HTERT RPE-1 (cell line): ENCODE data around the gene PEA15.

ENCODE experiments used
- in situ Hi-C: fragments of 300-500 bp; cut with MboI; formaldehyde crosslinking; loops from 4 replicates; pipeline ENCODE4 v1.14.3; 2020; ENCODE audit warnings: low sequenced_read_pairs

The PEA15 gene

DNA sequence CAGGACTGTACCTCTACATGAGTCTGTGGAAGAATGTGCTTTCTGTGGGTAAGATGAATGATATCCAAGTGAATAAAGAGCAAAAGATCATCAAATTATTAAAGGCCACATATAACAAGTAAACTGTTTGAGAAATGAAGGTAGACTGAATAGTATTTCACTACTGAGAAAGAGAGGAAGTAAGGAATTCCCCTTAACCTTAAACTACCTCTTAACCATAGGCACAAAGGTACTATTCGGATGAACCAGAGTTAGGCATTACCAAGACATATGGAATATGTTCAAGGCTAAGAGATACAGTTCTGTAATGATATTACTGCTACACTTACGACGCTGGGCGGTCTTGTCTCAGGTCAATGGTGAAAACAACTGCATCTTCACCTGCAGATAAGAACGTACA is 31.6 kb downstream of the PEA15 start:
- in situ Hi-C loops, result no loop called here

GRCh38 chr1:160237558-160237957 is 32.4 kb downstream of the PEA15 start:
- in situ Hi-C loops, result no loop called here

DNA sequence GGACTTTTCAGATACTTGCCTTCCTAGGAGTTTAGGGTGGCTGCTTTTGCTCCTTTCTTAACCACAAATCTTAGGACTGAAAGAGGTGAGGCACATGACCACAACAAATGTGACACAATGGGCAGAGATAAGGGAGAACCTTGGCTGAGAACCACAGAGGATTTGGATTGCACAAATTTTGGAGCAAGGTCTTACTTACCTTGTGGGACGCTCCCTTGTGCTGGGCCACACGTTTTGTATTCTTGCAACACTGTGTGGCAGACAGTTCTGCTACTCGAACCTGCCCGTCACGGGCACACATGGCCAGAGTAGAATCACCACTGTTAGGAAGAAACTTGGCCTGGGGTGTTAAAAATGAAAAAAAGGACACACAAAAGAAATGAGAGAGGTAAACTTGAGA is 33.2 kb downstream of the PEA15 start:
- in situ Hi-C loops, result no loop called here

DNA sequence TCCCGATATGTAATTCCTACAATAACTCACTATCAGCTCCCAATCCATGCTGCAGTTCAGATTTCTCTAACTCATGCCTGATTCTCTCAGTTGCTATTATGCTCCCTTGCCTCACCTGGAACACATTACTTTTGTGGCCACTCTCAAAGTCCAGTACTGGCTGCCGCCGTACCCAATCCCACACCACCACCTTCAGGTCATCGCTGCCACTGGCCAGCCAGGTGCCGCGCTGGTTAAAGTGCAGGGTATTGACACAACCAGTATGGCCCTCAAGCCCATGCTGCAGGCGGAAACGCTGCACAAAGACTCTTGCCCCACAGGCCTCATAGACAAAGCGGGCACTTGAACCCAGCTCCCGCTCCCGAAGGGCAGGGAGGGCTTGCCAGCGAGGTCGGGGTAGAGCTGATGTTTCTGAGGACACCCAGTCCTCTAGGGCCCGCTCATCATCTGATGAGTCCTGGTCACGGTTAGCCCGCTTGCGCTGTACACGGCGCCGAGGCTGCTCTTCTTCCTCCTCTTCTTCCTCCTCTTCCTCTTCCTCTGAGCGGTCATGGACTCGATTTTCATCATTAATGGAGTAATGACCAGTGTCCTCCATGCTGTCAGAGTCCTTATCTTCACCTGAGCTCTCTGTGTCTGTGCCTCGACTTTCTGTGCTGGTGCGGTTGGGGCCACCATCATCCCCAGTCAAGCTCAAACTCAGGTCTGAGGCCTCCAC is 34.6 kb downstream of the PEA15 start:
- in situ Hi-C loops, result no loop called here

- in situ Hi-C loops, result no loop called here
Observed at GRCh38 chr1:160243767-160244166, 38.6 kb downstream of the PEA15 start.

- in situ Hi-C loops, result no loop called here
Observed at GRCh38 chr1:160244209-160244608, 39.0 kb downstream of the PEA15 start.

GRCh38 chr1:160245434-160245833 is 40.2 kb downstream of the PEA15 start:
- in situ Hi-C loops, result no loop called here

GRCh38 chr1:160247053-160247452 is 41.9 kb downstream of the PEA15 start:
- in situ Hi-C loops, result no loop called here

DNA sequence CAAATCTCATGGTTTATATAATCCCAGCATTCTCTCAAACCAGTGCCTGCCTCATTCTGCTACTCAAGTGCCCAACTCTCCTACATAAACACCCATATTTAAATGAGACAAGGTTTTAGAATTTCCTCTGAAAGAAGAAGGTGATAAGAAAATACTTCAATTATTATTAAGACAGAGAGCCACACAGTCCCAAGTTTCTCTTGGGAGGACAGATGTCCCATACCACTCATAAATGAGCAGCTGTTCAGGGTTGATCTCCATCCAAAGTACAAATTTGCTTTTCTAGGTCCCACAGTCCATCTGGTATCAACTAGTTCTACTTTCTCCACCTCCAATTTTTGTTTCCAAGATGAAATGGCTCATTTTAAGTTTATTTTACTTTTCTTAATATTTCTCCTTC is 45.8 kb downstream of the PEA15 start:
- in situ Hi-C loops, result no loop called here

DNA sequence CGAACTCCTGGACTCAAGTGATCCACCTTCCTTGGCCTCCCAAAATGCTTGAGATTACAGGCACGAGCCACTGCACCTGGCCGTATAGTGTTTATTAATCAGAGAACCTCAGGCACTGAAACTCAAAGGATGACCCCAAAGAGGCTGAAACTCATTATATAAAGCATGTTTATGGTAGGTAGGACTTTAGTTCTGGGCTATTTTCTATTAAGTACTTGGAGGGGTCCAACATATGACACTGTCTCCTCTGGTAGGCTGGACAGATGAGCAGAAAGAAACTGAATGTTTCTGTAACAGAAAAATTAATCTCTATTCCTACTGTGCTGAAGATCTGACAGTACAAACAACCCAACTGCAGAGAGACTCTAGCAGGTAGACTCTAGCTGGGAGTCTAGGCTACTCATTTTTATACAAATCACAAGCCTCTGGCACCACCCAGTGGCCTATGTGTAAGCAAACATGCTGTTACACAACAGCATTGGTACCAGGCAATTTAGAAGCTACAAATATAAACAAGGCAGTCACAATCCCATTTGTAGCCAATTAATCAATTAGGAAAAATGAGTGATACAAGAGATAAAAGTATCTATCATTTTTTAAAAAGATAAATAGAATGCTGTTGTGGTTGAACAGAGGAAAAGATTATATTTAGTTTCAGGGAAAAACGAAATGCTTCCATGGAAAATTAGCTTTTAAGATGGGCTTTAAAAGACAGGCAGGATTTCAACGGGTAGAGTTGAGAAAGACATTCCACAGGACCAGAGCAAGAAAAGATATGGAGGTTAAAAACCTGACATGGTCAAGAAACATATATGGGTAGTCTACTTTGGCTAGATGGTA is 46.7 kb downstream of the PEA15 start:
- in situ Hi-C loops, result no loop called here

DNA sequence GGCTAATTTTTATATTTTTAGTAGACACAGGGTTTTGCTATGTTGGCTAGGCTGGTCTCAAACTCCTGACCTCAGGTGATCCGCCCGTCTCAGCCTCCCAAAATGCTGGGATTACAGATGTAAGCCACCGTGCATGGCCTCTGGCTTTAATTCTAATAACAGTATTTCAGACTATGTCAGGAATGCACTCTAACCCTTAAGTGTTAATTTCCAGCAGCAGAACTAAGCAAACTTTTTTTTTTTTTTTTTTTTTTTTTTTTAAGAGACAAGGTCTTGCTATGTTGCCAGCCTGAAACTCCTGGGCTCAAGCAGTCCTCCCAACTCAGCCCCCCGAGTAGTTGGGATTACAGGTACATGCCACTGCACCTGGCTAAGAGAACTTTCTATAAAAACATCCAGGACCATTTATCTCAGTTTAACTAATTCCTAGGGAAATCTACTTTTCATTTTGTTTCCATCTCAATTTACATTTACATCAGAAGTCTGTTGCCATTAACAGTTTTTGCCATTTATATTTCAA is 50.7 kb downstream of the PEA15 start:
- in situ Hi-C loops, result no loop called here

- in situ Hi-C loops, result no loop called here
Observed at GRCh38 chr1:160256396-160257046, 51.3 kb downstream of the PEA15 start.

GRCh38 chr1:160257411-160258015 is 52.3 kb downstream of the PEA15 start:
- in situ Hi-C loops, result no loop called here

DNA sequence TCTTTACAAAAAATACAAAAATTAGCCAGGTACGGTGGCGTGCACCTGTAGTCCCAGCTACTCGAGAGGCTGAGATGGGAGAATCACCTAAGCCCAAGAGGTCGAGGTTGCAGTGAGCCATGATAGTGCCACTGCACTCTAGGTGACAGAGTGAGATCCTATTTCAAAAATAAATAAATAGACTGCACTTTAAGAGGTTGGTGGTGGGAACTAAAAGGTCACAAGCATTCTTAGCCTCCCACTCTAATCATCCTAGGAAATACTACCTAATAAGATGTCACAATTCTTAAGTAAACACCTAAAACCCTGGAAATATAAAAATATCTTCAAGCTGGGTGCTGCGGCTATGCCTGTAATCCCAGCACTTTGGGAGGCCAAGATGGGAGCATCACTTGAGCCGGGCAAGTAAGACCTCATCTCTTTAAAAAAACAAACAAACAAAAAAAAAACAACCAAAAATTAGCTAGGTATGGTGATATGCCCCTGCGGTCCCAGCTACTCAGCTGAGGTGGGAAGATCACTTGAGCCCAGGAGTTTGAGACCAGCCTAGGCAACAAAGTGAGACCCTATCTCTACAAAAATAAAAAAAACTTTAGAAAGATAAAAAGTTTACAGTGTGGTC is 53.1 kb downstream of the PEA15 start:
- in situ Hi-C loops, result no loop called here

GRCh38 chr1:160260406-160261382 is 55.5 kb downstream of the PEA15 start:
- in situ Hi-C loops, result no loop called here

DNA sequence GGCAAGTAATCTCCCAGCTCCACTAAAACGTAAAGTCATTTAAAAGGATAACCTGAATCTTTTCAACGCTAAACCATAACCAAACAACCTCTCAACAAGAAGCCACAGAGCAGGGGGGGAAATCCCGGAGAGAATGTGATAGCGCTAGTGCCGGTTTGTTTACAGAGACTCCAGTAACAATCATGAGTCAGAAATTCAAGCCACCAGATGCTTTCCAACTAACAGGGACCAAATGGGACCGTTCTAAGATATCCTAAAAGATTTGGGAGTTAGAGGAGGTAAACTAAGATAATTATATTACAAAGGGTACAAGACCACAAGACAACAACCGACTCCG is 56.3 kb downstream of the PEA15 start:
- in situ Hi-C loops, result no loop called here

DNA sequence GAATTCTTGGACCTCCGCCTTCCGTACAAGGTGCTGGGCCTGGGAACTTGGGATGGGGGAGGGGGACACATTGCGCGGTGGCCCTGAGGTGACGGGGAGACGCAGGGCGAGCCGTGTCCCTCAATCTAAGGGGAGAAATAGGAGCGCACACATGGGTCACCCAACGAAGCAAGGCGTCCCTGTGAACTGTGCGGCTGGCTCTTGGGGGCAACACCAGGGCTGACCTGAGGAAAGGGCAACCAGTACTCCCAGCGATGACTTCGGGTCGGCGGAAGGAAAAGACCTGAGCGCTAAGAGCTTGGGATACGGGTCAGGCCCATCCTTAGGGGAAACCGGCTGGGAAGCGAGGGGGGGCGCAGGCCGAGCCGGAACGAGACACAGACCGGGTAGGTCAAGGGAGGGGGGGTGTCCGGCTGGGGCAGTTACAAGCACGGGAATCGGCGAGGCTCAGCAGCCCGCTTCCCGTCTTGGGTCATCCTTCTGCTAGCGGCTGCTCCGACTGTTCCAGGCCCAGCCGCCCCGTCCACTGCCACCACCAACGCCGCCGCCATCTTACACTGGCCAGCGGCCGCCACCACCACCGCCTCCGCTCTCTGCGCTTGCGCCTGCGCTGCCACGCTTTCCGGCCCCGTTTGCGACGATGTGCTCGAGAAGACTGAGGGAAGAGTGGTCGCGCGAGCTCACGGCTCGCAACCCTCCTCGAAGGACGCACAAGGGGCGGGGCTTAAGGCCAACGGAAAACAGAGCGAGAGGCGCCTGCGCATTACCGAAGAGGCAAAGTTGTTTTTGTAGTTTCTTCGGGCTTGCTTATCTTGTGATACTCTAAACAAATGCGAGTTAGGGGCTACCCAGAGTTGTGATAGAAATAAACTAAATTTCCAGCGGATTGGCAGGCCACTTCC is 57.0 kb downstream of the PEA15 start, which contains the start of gene DCAF8:
TSS of gene DCAF8 (minus strand) at position 657 of the 902 bp plus-strand sequence. CDS start 18,541 bp downstream, outside the sequence.
- in situ Hi-C loops, result no loop called here

- in situ Hi-C loops, result no loop called here
Observed at GRCh38 chr1:160264795-160265307, 59.7 kb downstream of the PEA15 start.
